Endothelial cell of umbilical vein (primary cell): ENCODE results near the gene ADIRF. TPM values are rescaled to one million over a fixed set of nuclear protein-coding genes. Genes with fewer than 3 reads are reported as not detected.
A peak's percentile ranks its signal among the peaks of the same experiment; 100 is the strongest.

Source experiments
- BruUV-seq: library from RNA; stranded (reverse); fragments of 400-500 nt; replicated peaks from 2 replicates; lab custom pipeline; 2021; lab: Mats Ljungman, UMichigan
- CTCF ChIA-PET: fragments of 300-600, 350-600 bp; sonication (Branson Sonifier 250); formaldehyde crosslinking; loops from one replicate; lab custom pipeline; 2021; ENCODE audit warnings: antibody characterized with exemption, inconsistent platforms; lab: Charles Lee
- POLR2A ChIA-PET: fragments of 300-600, 350-600 bp; sonication (Branson Sonifier 250); formaldehyde crosslinking; loops from one replicate; lab custom pipeline; 2021; ENCODE audit warnings: antibody characterized with exemption, inconsistent platforms; lab: Charles Lee
- DNase-seq: peaks from one replicate; pipeline ENCODE4 v3.0.0-alpha.2; 2011; ENCODE audit warnings: low read depth, low spot score
- FAIRE-seq: peaks from 2 replicates; lab custom pipeline; 2011; peaks lifted over from hg19 to GRCh38; lab: Jason Lieb, UNC
- H2AFZ ChIP-seq: 2 replicates; pipeline ENCODE4 v1.6.0; 2012; ENCODE audit warnings: low read depth, low read length, control low read depth, inconsistent platforms
- H3K27ac ChIP-seq: 2 replicates; pipeline ENCODE4 v1.5.1; 2011; ENCODE audit warnings: low read depth, mild to moderate bottlenecking, control low read depth, low read length, moderate library complexity; ENCODE audit not compliant: insufficient read depth
- H3K27me3 ChIP-seq, 2 experiments: 2 replicates each; pipeline versions ENCODE4 v1.6.0 to v1.6.1; 2011; ENCODE audit warnings: low read length in 2 of 2, mixed read lengths in 1 of 2; ENCODE audit not compliant: control insufficient read depth in 2 of 2, insufficient read depth in 2 of 2
- H3K36me3 ChIP-seq, 2 experiments: 2 replicates in 1 of 2; 3 replicates in 1 of 2; pipeline ENCODE4 v1.5.1; 2011; ENCODE audit warnings: low read length in 2 of 2, mild to moderate bottlenecking in 1 of 2, moderate library complexity in 1 of 2; ENCODE audit not compliant: control insufficient read depth in 2 of 2, insufficient read depth in 2 of 2; ENCODE audit errors: extremely low read depth in 1 of 2
- H3K4me1 ChIP-seq: 3 replicates; pipeline ENCODE4 v1.5.1; 2011; ENCODE audit warnings: mild to moderate bottlenecking, low read length; ENCODE audit not compliant: control insufficient read depth, insufficient read depth; ENCODE audit errors: extremely low read depth
- H3K4me2 ChIP-seq: 2 replicates; pipeline ENCODE4 v1.6.1; 2011; ENCODE audit warnings: low read length, control low read depth, mixed read lengths; ENCODE audit not compliant: insufficient read depth
- H3K4me3 ChIP-seq, 3 experiments: fragments of 200-600 bp in 1 of 3; sonication (generic), shearing (Covaris generic) in 1 of 3; replicated peaks in 1 of 3; 2 replicates each; pipeline ENCODE4 v1.5.1; 2011 to 2016; ENCODE audit warnings: control low read depth in 3 of 3, low read length in 3 of 3, mild to moderate bottlenecking in 2 of 3, inconsistent platforms in 1 of 3, low read depth in 1 of 3, moderate library complexity in 1 of 3; ENCODE audit not compliant: insufficient read depth in 1 of 3
- H3K79me2 ChIP-seq: 2 replicates; pipeline ENCODE4 v1.6.0; 2012; ENCODE audit warnings: low read length, inconsistent platforms; ENCODE audit not compliant: control insufficient read depth, insufficient read depth
- H3K9ac ChIP-seq: replicated peaks from 2 replicates; pipeline ENCODE3; 2011; ENCODE audit warnings: low read length, control low read depth; ENCODE audit not compliant: insufficient read depth; ENCODE audit errors: extremely low read depth
- H3K9me1 ChIP-seq: replicated peaks from 3 replicates; pipeline ENCODE4 v1.6.0; 2011; ENCODE audit warnings: mild to moderate bottlenecking, low read length; ENCODE audit not compliant: control insufficient read depth, insufficient read depth; ENCODE audit errors: extremely low read depth
- H3K9me3 ChIP-seq: replicated peaks from 2 replicates; pipeline ENCODE4 v1.5.1; 2012; ENCODE audit warnings: low read length, inconsistent platforms; ENCODE audit not compliant: control insufficient read depth, insufficient read depth
- H4K20me1 ChIP-seq: replicated peaks from 2 replicates; pipeline ENCODE3; 2011; ENCODE audit warnings: mild to moderate bottlenecking, low read length; ENCODE audit not compliant: control insufficient read depth, insufficient read depth; ENCODE audit errors: extremely low read depth
- GATA2 ChIP-seq: IDR thresholded peaks from 2 replicates; pipeline ENCODE4 v1.7.0; 2011; ENCODE audit warnings: low read depth, mild to moderate bottlenecking, moderate library complexity, mixed read lengths, low read length; ENCODE audit not compliant: insufficient read length, insufficient read depth
- JUN ChIP-seq: IDR thresholded peaks from 2 replicates; pipeline ENCODE4 v1.6.1; 2011; ENCODE audit warnings: borderline replicate concordance, low read depth; ENCODE audit not compliant: insufficient read length, insufficient read depth
- MYC ChIP-seq: IDR thresholded peaks from one replicate; pipeline ENCODE4 v1.6.1; 2011; ENCODE audit warnings: mild to moderate bottlenecking, low read depth, low read length
- POLR2AphosphoS5 ChIP-seq: IDR thresholded peaks from 2 replicates; pipeline ENCODE4 v1.6.1; 2012; ENCODE audit warnings: low read depth, mild to moderate bottlenecking, control low read depth, low read length, moderate library complexity; ENCODE audit not compliant: insufficient read depth
- dilution Hi-C: fragments of 300-500 bp; cut with MboI; formaldehyde crosslinking; loops from one replicate; pipeline ENCODE4 v1.15.0; 2019; ENCODE audit warnings: low sequenced_read_pairs; ENCODE audit not compliant: extremely low pct_ligation_motif_present
- intact Hi-C: fragments of 100-400 bp; cut with micrococcal nuclease; formaldehyde crosslinking; loops from one replicate; pipeline ENCODE4 v1.10.0; 2022
- polyA plus RNA-seq, 4 experiments: library from polyadenylated mRNA; depleted of rRNA in 3 of 4; stranded (reverse) in 3 of 4; unstranded in 1 of 4; fragments of >200 nt; gene quantifications; 2 replicates each; pipeline versions ENCODE4 v1.2.1 to v1.2.3, GENCODE V29; 2011 to 2012; ENCODE audit warnings: missing spikeins in 1 of 4
- total RNA-seq: library from RNA; stranded (reverse); gene quantifications from 2 replicates; pipeline ENCODE4 v1.2.3, GENCODE V29; 2021
- TF ChIP-seq, protein P1 (sequence below): IDR thresholded peaks from 2 replicates; pipeline ENCODE4 v1.6.1; 2011; ENCODE audit not compliant: insufficient read depth, insufficient read length

The ADIRF gene
- total and polyA plus RNA-seq, 2 donors (not counting 3 experiments of a cell fraction or from before 2014, with no cell fraction given) = 3.7 to 4.4 TPM

DNA sequence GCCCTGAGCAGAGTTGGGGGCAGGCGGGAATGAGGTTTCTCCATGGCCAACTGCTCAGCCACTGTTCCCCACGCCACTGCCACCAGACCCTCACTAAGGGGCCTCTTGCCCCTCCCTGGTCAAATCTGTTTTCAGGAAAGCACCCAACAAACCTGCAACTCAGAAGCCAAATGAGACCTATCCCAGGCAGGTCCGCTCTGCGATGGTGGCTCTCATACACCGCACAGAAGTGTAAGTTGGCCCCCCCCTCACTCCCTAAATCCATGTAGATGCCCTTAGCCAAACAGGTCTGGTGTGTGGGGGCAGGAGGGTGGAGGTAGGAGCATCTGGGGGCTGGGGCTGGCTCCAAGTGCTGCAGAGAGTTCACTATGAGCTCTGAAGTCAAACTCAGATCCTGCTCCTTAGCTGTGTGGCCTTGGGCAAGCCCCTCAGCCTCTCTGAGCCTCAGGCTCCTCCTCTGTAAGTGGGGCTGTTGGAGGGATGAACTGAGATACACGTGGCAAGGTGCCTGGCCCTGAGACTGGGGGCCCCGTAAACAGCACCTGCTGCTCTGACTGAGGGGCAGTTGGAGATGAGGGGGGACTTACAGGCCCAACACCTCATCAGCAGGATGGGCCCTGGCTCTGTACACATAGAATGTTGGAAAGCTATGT, 12.0 kb upstream of the ADIRF start:
- Histone ChIP-seq H3K9ac (peak overlapping the region; percentile 87), H3K27me3 (no peaks in the 10 kb centered on the region), H3K9me1 (no peaks in the 10 kb centered on the region), H3K4me2 (peak overlapping the region; percentile 47), H2AFZ (no peak overlapping the region), H3K9me3 (no peaks in the 10 kb centered on the region), H3K4me3 (peak overlapping the region; percentile 32 to 81 (median 65)), H4K20me1 (no peaks in the 10 kb centered on the region), H3K79me2 (peaks cover 65% of the 10 kb centered on the region), H3K4me1 (peaks cover 66% of the 10 kb centered on the region), H3K27ac (peak overlapping the region; percentile 98), H3K36me3 (no peaks in the 10 kb centered on the region)
- dilution Hi-C loops = no loop called here
- BruUV-seq = TSS peak; percentile 12
- TF ChIP-seq POLR2AphosphoS5 = peak; percentile 2
- no peak for TF ChIP-seq GATA2
- DNase-seq = peak; percentile 43
- POLR2A ChIA-PET = interaction anchor here (2.5 kb wide), 1 partner anchor 13 kb away, joined by 11 read pairs; the partner anchor contains the start of gene ADIRF
- intact Hi-C loops = loop anchor here (2.0 to 10.0 kb wide), 3 partner anchors 14 to 1928 kb away; partner anchors contain the start of gene STAMBPL1
- CTCF ChIA-PET = interaction anchor here (0.7 to 8.7 kb wide), 3 partner anchors 12 to 126 kb away, joined by 3 to 325 read pairs (median 110); partner anchors contain the start of gene ADIRF
- no peak for FAIRE-seq

DNA sequence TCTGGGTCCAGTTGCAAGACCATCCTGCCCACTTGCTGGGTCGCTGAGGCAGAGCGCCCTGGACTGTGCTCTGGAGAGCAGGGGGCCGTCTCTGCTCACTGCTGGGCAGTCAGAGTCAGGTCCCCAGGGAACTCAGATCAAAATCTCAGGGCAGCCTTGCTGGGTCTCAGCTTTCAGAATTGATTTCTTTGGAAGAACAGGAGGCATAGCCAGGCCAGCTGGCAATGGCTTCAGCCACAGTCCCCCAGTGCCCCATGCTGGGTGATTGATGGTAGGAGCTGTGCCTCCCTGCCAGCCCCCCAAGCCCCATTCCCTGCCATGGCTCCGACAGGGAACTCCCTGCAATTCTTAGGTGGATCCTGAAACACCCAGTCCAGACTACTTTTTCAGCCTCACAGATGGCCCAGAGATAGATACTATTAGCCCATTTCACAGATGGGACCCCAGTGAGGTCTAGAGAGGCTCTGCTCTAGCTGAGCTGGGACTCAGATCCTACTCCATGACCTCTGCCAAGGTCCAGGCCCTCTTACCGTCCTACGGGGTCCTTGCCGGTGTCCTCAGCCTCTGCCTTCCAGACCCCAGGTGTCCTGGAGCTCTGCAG, 11.3 kb upstream of the ADIRF start:
- Histone ChIP-seq H3K27ac (peak overlapping the region; percentile 98), H3K9me3 (no peaks in the 10 kb centered on the region), H4K20me1 (no peaks in the 10 kb centered on the region), H3K36me3 (no peaks in the 10 kb centered on the region), H3K9me1 (no peaks in the 10 kb centered on the region), H3K4me3 (peak overlapping the region; percentile 32 to 81 (median 65)), H3K27me3 (no peaks in the 10 kb centered on the region), H3K79me2 (peaks cover 59% of the 10 kb centered on the region), H3K4me1 (peaks cover 66% of the 10 kb centered on the region), H3K9ac (peak overlapping the region; percentile 87), H3K4me2 (peak overlapping the region; percentile 47), H2AFZ (no peak overlapping the region)
- TSS peak; percentile 75 for BruUV-seq
- TF ChIP-seq JUN (no peak), MYC (no peak), GATA2 (no peak)
- TF ChIP-seq, protein P1, sequence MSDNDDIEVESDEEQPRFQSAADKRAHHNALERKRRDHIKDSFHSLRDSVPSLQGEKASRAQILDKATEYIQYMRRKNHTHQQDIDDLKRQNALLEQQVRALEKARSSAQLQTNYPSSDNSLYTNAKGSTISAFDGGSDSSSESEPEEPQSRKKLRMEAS = no peak
- POLR2A ChIA-PET = interaction anchor here (2.5 to 3.1 kb wide), 2 partner anchors 11 to 12 kb away, joined by 11 to 13 read pairs; partner anchors contain the start of gene ADIRF
- intact Hi-C loops = loop anchor here (2.0 to 10.0 kb wide), 3 partner anchors 14 to 1928 kb away; partner anchors contain the start of gene STAMBPL1
- CTCF ChIA-PET = interaction anchor here (0.9 to 8.7 kb wide), 3 partner anchors 11 to 136 kb away, joined by 3 to 325 read pairs (median 110); partner anchors contain the start of gene ADIRF
- FAIRE-seq (peak; percentile 71), DNase-seq (no peak)
- dilution Hi-C loops = no loop called here
